Hematopoietic multipotent progenitor cell treated with erythropoietin and hydrocortisone succinate and interleukin-3 and kit ligand, for 15 days (in vitro differentiated cells): ENCODE measurements around the gene PTGFRN.
"Not testable (repeated sequence)": the region's sequence is repeated elsewhere in the genome, so short reads cannot be mapped to it uniquely, and the experiment has no call there.

Experiments
- DNase-seq: peaks from one replicate; pipeline ENCODE4 v3.0.0-alpha.2; 2015; ENCODE audit warnings: low spot score

The PTGFRN gene

DNA sequence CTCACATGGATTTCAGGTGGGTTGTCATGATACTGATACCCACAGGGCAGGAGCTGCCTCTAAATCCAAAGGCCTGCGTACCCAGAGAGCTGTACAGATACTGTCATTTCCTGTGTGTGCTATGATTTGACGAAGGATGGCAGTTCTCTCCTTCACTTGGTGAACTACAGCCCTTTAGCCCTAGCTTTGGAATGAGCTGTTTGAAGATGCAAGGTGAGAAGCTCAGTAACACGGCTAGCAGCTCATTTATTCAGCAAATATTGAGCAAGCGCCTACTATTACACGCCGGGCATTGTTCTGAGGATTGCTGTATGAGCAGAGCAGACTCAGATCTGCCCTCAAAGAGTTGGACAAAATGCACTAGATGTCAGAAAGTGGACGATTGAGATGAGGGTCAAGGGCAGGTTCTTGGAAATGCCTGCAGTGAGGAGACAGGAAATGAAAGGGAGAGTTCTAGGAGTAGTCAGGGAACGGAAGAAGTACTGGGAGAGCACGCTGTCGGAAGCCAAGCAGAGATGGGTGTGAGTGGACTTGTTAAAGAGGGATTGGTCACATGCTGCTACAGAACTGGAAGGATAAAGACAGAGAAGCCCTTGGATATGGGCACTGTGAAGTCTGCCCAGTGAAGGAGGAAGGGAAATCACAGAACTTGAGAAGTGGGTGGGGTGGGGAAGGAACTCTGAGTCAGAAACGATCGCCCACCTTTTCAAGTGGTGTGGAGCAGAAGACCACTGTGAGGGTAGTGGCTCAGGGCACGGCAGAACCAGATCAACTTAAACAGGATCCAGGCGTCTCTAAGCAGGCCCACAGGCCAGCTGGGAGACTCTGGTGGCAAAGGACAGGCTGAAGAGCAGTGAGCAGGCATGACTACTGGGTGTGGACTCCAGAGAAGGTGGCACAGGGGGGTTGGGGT is 7.1 kb downstream of the PTGFRN start:
- no peak for DNase-seq

DNA sequence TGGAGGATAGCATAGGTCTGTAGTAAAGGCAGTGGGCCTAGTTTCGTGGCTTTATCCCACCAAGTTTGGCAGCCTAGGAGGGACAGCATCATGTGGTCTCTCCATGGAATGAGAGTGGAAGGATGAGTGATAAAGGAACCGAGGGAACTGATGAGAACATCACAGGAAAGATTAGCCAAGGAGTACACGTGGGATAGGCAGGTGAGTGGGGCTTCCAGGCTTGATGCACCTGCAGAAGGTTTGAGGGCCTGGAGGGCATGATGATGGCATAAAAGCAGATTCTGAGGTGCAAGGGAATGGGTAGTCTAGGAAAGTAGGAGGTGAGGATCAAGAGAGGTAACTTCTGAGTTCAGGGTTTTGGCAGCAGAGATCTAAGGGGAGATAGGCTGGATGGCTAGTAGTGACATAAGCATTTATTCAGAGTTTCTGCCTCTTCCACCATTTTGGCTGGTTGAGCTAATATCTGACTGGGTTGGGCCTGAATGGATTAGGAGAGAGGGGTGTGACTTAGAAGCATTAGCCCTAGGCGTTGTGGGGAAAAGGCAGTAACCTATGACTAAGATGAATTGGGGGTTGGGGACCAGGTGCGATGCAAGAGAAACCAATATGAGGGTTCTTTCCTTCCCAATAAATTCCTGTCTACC is 9.1 kb downstream of the PTGFRN start:
- DNase-seq: no peak

DNA sequence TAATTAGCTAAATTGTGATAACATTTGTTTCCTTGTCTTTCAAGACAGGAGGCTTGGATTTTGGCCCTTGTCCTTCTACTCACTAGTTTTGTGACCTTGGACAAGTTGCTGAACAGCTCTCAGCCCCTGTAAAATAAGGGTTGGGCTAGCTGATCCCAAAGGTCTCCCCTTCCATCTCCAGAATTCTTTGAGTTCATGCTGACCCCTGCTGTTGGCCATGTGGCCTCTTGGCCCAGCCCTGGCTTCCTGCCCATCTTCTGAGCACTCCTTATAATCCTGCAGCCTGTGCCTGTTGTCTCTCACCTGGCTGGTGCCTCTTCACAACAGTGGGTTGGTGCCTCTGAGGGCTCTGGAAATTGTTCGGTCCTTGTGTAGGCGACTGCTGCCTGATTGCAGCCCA is 10.1 kb downstream of the PTGFRN start:
- DNase-seq: no peak

DNA sequence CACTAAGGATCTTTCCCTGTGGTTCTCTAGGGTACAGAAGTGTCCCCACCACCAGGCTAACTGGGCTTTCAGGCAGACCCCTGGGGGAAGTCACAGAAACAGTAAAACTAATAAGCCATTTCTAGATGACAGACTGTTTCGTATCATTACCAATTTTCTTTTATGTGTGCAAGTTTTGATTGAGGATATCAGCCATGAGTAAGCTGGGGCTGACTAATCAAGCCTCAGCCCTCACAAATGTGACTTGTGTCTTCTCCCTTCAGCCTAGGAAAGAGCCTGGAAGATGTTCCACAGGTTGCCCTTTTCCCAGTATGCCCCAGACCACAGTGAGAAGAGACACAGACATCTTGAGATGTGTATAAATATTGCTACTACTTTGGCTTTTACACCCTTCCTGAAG is 10.5 kb downstream of the PTGFRN start:
- DNase-seq: no peak

DNA sequence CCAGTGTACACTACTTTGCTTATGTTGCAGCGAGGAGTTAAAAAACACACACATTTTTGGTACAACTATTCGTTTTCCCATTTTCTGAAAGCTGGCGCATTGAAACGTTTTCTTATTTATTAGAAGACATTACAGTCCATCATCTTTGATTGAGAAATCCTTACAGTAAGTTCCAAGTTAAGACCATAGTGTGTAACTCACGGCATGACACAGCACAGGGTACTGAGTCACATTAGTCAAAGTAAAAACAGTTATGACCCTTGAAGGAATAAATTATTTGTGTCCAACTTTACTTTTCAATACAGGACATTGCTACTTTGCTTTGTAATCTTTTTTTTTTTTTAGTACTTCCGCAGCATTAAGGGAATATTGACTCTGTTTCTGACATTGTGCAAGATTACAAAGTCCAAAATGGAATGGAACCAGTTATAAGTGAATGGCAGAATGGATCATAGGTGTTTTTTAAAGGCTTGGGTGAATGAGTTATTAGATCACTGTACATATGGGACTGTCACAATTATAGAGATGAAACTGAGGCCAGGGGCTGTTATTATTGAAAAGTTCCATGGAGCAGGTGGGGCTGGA is 11.7 kb downstream of the PTGFRN start:
- no peak for DNase-seq

DNA sequence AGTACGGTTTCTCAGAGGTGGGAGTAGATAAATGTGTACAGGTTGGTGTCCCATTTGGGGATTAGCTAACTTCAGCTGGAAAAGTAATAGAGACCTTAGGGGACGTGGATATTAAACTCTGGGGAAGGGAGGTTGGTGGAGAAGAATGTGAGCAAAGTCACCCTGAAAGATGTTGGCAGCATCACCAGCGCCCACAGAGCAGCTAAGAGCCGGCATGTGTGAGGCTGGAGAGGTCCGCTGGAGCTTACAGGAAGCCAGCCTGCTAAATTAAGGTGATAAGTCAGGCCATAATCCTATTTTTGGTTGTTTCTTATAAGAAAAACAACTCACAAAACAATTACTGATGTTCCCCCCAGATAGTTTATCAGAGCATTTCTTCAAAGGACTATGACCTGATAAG is 12.2 kb downstream of the PTGFRN start:
- no peak for DNase-seq

DNA sequence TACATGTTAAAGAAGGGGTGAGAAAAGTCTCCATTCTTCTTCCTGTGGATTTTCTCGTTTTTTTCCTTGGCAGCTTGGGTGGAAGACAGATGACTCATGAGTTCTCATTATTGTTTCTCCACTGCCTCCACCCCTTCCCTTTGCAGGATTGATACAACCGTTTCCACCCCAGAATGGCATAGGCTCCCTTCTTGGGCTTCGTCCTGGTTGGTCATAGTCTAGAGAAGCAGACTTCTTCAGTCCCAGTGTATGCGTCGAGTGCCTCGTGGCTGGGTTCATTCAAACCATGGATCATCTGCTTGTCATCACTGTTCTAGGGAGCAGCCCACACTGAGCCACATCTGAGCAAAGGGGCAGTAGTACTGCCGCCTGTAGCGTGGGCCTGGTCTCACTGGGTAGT is 13.7 kb downstream of the PTGFRN start:
- no peak for DNase-seq

DNA sequence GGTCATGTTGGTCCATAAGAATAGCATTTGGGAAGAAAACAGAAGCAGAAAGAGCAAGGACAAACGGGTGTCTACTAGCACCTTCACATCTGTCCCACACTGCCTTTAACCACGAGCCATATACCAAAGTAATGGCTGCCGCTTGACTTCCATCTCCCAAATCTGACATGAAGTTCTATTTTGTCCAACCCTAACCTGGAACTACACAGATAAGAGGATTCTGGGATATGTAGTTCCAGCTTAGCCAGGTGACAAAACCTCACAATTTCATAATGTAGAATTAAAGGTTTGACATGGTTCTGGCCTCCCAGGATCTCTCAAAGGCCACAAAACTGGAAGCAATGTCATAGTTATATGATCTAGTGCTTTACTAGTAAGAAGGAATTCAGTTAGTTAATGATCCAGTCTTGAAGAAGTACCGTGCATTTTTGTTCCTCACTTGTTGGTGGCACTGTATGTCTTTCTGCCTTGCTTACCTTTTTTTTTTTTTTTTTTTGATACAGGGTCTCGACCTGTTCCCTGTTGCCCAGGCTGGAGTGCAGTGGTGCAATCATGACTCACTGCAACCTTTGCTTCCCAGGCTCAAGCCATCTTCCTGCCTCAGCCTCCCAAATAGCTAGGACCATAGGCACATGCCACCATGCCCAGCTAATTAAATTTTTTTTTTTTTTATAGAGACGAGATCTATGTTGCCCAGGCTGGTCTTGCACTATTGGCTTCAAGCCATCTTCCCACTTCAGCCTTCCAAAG is 17.5 kb downstream of the PTGFRN start:
- no peak for DNase-seq

DNA sequence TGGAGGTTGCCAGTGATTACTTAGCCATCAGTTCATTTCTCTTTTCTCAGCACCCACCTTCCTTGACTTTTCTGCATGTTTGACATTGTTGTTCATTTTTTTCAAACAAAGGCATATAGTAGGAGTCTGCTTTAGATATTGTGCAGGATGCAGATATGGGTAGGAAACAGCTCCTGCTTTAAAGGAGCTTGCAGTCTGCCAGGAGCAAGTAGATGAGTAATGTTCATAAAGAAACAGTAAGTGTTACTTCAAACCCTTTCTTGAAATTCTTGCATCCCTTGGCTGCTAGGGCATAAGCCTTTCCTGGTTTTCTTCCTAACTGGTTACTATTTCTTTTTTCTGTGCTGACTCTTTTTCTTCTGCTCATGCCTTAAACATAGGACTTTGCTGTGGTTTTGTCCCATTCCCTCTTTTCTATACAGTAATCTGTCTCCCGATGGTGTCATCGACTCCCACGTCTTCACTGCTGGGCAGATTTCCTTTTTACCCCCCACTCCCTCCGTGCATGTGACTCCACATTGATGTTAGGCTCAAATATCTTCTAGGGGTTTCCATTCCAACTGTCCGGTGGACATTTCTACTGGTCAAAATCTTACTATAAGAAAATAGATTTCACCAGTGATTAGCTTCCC is 20.4 kb downstream of the PTGFRN start:
- DNase-seq: no peak

DNA sequence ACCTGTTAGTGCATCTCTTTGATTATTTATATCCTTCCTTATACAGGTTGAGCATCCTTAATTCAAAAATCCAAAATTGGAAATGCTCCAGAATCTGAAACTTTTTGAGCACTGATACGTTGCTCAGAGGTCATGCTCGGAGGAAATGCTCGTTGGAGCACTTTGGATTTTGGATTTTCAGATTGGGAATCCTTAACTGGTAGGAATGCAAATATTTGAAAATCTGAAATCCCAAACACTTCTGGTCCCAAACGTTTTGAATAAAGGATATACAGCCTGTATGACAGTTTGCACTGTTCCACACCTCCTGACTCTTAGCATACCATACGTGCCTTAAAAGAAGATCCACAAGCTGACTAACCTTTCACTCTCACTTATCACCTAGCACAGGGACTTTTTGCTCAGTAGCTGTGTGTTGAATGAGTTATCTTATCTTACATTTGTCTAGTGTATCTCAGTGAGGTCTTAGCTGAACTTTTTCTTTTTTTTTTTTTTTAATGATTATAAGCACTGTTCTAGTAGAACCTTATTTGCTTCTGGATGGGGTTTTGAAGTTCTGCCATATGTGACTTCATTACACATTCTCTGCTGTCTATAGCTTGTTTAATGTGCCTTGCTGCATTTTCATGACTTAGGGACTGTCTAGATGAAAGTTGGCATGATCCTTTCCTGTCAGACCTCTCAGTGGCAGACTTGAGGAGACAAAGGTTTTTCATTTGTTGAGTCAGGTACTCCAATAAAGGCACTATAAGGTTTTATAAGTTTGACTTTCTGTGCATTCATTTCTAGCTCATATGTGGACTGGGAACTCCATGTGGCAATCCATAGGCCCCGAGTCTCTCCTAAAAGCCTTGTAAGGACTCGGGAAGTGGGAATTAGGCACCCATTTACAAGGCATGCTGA is 21.6 kb downstream of the PTGFRN start:
- DNase-seq: no peak

DNA sequence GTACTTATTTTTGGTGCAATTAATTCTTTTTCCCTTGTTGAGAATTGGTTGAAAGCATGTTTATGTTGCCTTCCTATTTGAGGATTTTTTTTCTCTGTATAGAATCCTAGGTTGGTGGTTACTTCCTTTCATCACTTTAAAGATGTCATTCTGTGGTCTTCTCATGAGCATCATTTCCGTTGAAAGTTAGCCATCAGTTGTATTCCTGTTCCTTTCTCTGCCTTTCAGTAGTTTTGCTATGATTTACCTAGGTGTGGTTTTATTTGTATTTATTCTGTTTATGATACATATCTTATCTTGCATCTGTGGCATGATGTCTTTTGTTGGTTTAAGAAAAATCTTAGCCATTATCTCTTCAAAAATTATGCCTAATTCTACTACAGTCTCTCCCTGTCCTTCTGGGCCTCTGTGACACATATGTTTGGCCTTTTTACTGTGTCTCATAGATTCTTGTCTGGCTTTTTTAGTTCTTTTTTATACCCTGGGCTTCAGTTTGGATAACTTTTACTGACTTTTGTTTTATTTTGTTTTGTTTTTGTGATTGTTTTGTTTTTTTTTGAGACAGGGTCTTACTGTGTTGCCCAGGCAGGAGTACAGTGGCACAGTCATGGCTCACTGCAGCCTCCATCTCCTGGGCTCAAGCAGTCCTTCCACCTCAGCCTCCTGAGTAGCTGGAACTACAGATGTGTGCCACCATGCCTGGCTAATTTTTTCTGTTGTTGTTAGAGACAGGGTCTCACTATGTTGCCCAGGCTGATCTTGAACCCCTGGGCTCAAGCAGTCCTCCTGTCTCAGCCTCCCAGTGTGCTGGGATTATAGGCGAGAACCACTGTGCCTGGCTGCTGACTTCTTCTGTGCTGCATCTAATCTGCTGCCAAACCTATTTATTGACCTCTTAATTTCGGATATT is 24.1 kb downstream of the PTGFRN start:
- DNase-seq: no peak

DNA sequence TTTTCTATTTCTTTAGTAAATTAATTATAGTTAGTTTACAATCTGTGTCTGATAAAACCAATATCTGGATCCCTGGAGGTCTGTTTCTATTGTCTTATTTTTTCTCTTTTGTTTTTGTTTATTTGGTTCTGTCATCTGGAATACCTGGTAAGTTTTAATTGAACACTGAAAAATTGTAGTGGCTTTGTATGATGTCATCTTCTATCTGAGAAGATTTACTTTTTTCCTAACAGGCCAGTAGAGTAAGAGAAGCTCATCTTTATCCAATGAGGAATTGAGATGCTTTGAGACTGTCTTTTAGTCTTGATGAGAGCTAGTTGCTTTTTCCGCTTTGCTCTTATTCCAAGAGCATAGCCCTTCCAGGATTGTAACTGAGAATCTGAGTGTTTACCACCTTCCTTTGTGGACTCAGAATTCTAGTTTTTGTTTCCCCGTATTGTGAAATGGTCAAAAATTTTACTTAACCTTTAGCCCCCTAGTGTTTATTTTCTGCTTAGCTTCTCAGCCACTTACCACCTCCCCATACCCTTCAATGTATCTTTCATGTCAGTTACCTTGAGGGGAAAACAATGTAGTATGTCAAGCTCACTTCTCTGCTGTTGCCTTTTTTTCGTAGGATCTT is 25.0 kb downstream of the PTGFRN start:
- no peak for DNase-seq

DNA sequence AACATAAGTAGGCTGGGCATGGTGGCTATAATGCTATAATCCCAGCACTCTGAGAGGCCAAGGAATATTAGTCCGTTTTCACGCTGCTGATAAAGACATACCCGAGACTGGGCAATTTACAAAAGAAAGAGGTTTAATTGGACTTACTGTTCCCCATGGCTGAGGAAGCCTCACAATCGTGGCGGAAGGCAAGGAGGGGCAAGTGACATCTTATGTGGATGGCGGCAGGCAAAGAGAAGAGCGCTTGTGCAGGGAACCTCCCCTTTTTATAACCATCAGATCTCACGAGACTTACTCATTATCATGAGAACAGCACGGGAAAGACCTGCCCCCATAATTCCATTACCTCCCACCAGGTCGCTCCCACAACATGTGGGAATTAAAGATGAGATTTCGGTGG is 28.5 kb downstream of the PTGFRN start:
- no peak for DNase-seq

DNA sequence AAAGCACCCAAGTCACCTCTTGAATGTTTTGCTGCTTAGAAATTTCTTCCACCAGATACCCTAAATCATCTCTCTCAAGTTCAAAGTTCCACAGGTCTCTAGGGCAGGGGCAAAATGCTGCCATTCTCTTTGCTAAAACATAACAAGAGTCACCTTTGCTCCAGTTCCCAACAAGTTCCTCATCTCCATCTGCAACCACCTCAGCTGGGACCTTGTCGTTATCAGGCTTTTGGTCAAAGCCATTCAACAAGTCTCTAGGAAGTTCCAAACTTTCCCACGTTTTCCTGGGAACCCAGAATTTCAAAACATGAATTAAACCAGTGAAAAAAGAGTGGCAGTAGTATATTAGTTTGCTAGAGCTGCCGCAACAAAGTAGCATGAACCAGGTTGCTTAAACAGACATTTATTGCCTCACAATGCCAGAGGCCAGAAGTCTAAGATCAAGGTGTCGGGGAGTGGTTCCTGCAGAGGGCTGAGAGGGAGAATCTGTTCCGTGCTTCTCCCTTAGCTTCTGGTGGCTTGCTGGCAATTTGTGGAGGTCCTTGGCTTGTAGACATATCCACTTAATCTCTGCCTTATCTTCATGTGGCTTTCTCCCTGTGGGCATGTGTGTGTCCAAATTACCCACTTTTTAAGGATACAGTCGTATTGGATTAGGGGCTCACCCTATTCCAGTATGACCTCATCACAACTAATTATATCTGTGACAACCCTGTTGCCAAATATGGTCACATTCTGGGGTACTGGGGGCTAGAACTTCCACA is 30.2 kb downstream of the PTGFRN start:
- not testable (repeated sequence) for DNase-seq

DNA sequence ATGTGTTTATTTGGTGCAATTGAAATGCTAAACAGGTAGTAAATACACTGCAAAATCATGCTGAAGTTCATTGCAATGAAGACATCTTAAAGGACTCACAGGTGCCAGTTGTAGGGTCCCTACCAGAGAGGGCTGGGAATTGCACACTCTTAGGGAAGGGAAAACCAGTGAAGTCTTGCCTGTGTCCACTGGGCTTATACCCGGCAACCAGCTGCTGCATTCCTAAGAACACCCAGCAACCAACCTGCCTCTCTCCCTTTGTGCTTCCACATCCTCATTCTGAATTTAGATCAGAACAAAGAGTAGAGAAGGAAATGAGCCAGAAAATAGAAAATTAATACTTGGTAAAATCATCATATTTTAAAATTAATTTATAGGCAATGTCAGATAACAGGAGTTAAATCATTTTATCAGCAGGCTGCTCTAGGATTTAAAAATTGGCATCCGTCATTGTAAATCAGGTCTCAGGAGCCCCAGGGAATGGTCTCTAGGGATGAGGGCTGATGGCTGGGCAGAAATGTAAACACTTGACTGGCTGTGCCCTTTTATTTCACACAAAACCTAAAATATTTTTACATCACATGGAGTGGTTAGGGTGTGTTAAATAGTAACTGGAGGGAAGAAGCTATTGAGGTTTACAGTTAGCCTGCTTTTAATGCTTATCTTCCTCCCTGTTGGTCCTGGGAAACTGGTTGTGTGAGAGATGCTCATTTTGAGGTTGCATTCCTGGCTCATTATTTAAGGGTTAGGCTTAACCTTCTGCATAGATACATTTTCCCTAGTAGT is 31.3 kb downstream of the PTGFRN start:
- DNase-seq: no peak

DNA sequence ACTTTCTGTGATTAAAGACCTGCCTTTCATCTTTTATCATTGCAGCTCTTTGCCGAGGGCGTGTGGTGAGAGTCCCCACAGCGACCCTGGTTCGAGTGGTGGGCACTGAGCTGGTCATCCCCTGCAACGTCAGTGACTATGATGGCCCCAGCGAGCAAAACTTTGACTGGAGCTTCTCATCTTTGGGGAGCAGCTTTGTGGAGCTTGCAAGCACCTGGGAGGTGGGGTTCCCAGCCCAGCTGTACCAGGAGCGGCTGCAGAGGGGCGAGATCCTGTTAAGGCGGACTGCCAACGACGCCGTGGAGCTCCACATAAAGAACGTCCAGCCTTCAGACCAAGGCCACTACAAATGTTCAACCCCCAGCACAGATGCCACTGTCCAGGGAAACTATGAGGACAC is 32.0 kb downstream of the PTGFRN start:
- no peak for DNase-seq

DNA sequence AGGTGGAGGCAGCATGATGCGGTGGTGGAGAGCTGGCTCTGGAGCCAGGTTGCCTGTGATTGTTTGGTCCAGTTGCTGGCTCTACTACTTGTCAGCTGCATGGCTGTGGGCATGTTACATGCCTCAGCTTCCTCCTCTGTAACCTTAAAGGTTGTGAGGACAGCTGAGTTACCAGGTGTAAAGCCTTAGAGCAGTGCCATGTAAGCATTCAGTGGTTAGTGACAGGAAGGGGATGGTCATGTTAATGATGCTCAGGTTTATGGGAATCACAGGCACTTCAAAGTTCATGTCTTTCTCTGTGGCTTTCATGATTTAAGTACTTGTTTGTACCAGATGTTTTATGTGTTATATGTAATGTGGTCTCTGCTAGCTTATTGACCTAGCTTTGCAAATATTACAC is 32.6 kb downstream of the PTGFRN start:
- DNase-seq: no peak

DNA sequence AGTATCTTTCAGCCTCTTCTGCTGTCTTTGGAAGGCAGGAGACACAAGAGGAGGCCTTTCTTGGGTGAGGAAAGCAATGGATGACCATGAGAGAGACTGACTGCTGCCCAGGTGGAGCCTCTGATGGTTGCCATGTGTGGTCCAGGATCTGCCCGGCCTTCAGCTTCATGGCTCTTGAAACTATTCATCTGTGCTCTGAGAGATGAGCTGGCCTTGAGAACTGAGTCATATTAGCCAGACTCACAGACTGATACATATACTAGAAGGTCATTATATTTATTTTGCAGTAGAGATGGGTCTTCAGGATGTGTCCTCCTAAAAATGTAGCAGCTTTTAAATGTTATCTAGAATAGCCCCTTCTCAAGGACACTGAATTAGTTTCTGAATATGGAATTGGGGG is 33.7 kb downstream of the PTGFRN start:
- DNase-seq: no peak
